ENCODE data around the gene MAP3K3. TPM values are rescaled to one million over a fixed set of nuclear protein-coding genes. Genes with fewer than 3 reads are reported as not detected.

Gene MAP3K3
- total and polyA plus RNA-seq, 2 experiments from 2014 or later: 6.1 to 24.6 TPM

DNA sequence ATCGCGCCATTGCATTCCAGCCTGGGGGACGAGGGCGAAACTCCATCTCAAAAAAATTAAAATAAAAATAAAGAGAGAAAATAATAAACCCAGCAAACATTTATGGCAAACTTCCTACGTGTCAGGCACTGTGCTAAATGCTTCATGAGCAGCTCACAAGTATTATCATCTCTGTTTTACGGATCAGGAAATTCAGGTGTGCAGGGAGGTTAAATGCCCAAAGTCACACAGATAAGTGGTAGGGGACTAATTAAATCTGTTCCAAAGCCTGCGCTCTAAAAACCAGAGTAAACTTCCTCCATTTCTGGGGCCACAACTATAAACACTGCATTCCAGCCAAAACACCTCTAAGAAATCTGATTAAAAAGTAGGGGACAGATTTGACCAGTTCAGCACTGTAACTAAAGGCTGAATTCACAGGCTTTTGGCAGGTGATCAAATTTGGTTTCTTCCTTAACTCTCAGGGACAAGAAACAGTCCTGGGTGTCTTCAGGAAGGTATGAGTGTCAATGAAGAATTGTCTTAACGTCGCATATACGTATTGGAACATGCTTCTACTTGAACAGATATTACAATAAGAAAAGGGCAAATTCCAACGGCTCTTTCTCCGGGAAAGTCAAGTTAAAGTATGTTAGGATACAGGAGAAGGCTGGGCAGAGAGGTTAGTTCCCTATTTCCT, 118.4 kb downstream of the MAP3K3 start (continued):
- TF ChIP-seq, protein P1, sequence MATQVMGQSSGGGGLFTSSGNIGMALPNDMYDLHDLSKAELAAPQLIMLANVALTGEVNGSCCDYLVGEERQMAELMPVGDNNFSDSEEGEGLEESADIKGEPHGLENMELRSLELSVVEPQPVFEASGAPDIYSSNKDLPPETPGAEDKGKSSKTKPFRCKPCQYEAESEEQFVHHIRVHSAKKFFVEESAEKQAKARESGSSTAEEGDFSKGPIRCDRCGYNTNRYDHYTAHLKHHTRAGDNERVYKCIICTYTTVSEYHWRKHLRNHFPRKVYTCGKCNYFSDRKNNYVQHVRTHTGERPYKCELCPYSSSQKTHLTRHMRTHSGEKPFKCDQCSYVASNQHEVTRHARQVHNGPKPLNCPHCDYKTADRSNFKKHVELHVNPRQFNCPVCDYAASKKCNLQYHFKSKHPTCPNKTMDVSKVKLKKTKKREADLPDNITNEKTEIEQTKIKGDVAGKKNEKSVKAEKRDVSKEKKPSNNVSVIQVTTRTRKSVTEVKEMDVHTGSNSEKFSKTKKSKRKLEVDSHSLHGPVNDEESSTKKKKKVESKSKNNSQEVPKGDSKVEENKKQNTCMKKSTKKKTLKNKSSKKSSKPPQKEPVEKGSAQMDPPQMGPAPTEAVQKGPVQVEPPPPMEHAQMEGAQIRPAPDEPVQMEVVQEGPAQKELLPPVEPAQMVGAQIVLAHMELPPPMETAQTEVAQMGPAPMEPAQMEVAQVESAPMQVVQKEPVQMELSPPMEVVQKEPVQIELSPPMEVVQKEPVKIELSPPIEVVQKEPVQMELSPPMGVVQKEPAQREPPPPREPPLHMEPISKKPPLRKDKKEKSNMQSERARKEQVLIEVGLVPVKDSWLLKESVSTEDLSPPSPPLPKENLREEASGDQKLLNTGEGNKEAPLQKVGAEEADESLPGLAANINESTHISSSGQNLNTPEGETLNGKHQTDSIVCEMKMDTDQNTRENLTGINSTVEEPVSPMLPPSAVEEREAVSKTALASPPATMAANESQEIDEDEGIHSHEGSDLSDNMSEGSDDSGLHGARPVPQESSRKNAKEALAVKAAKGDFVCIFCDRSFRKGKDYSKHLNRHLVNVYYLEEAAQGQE (IDR thresholded peaks at IDR 0.05; ENCODE audit: unreplicated experiment): no peak
- TF ChIP-seq POLR2AphosphoS5 (IDR thresholded peaks at IDR 0.05; ENCODE audit: low read depth): no peak
- TF ChIP-seq EZH2 (IDR thresholded peaks at IDR 0.05; ENCODE audit: low read depth, unreplicated experiment): no peak
- no peak for TF ChIP-seq CREB1 (CRISPR knock-in tag; IDR thresholded peaks at IDR 0.05; ENCODE audit: low read depth)
- TF ChIP-seq STAT1 (IDR thresholded peaks at IDR 0.05; ENCODE audit: unreplicated experiment): no peak
- no peak for TF ChIP-seq ZNF114 (CRISPR knock-in tag; IDR thresholded peaks at IDR 0.05)
- TF ChIP-seq, protein P2, sequence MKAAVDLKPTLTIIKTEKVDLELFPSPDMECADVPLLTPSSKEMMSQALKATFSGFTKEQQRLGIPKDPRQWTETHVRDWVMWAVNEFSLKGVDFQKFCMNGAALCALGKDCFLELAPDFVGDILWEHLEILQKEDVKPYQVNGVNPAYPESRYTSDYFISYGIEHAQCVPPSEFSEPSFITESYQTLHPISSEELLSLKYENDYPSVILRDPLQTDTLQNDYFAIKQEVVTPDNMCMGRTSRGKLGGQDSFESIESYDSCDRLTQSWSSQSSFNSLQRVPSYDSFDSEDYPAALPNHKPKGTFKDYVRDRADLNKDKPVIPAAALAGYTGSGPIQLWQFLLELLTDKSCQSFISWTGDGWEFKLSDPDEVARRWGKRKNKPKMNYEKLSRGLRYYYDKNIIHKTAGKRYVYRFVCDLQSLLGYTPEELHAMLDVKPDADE (IDR thresholded peaks at IDR 0.05): no peak
- TF ChIP-seq NANOG (IDR thresholded peaks at IDR 0.05; ENCODE audit: borderline replicate concordance): no peak

DNA sequence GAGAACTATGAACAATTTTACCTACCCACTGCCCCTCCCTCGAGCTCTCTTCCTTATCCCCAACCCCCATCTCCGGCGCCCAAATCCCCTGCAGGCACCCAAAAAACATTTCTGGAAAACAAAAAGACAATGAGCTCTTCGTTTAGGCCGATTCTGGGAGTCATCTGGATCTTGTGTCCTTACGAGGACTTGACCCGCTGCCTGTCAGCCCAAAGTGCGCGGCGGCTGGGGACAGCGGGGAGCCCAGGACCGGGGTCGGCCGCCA, 118.9 kb downstream of the MAP3K3 start:
- peaks cover 12% of the 10 kb centered on the region for H3K27me3 Mint-ChIP-seq (ENCODE audit: insufficient read depth, low read depth, poor library complexity)

More for the DNA sequence above, 118.9 kb downstream of the MAP3K3 start:
- Histone ChIP-seq H3K27me3 (ENCODE audit: insufficient read depth) (no peaks in the 10 kb centered on the region), H4K20me1 (replicated peaks; ENCODE audit: insufficient read depth) (no peaks in the 10 kb centered on the region), H3K9me2 (ENCODE audit: insufficient read depth) (no peaks in the 10 kb centered on the region), H3K36me3 (ENCODE audit: insufficient read depth) (peaks cover 5% of the 10 kb centered on the region; the same call in 1 of the 2 replicates), H3K79me2 (replicated peaks; ENCODE audit: insufficient read depth) (peaks cover 10% of the 10 kb centered on the region), H3F3A (replicated peaks; ENCODE audit: low read depth) (peaks cover 19% of the 10 kb centered on the region), H3K4me2 (peak overlapping the region; percentile 96), H2AFZ (peak overlapping the region; percentile 90), H3K27ac (ENCODE audit: low read depth) (peak overlapping the region; percentile 95), H3K4me3 (peak overlapping the region; percentile 88), H3K4me1 (ENCODE audit: insufficient read depth) (peaks cover 9% of the 10 kb centered on the region; the same call in 1 of the 2 replicates)
- Mint-ChIP-seq H3K9me3 (no peaks in the 10 kb centered on the region), H3K4me3 (peak overlapping the region; percentile 95), H3K4me1 (peaks cover 10% of the 10 kb centered on the region; the same call in 2 of the 3 replicates), H3K27ac (peak overlapping the region; percentile 87), H3K36me3 (ENCODE audit: low read depth) (peaks cover 7% of the 10 kb centered on the region; the same call in 2 of the 3 replicates)
- TF ChIP-seq EZH2phosphoT487 (IDR thresholded peaks at IDR 0.05; ENCODE audit: unreplicated experiment): no peak
- TF ChIP-seq, protein P3, sequence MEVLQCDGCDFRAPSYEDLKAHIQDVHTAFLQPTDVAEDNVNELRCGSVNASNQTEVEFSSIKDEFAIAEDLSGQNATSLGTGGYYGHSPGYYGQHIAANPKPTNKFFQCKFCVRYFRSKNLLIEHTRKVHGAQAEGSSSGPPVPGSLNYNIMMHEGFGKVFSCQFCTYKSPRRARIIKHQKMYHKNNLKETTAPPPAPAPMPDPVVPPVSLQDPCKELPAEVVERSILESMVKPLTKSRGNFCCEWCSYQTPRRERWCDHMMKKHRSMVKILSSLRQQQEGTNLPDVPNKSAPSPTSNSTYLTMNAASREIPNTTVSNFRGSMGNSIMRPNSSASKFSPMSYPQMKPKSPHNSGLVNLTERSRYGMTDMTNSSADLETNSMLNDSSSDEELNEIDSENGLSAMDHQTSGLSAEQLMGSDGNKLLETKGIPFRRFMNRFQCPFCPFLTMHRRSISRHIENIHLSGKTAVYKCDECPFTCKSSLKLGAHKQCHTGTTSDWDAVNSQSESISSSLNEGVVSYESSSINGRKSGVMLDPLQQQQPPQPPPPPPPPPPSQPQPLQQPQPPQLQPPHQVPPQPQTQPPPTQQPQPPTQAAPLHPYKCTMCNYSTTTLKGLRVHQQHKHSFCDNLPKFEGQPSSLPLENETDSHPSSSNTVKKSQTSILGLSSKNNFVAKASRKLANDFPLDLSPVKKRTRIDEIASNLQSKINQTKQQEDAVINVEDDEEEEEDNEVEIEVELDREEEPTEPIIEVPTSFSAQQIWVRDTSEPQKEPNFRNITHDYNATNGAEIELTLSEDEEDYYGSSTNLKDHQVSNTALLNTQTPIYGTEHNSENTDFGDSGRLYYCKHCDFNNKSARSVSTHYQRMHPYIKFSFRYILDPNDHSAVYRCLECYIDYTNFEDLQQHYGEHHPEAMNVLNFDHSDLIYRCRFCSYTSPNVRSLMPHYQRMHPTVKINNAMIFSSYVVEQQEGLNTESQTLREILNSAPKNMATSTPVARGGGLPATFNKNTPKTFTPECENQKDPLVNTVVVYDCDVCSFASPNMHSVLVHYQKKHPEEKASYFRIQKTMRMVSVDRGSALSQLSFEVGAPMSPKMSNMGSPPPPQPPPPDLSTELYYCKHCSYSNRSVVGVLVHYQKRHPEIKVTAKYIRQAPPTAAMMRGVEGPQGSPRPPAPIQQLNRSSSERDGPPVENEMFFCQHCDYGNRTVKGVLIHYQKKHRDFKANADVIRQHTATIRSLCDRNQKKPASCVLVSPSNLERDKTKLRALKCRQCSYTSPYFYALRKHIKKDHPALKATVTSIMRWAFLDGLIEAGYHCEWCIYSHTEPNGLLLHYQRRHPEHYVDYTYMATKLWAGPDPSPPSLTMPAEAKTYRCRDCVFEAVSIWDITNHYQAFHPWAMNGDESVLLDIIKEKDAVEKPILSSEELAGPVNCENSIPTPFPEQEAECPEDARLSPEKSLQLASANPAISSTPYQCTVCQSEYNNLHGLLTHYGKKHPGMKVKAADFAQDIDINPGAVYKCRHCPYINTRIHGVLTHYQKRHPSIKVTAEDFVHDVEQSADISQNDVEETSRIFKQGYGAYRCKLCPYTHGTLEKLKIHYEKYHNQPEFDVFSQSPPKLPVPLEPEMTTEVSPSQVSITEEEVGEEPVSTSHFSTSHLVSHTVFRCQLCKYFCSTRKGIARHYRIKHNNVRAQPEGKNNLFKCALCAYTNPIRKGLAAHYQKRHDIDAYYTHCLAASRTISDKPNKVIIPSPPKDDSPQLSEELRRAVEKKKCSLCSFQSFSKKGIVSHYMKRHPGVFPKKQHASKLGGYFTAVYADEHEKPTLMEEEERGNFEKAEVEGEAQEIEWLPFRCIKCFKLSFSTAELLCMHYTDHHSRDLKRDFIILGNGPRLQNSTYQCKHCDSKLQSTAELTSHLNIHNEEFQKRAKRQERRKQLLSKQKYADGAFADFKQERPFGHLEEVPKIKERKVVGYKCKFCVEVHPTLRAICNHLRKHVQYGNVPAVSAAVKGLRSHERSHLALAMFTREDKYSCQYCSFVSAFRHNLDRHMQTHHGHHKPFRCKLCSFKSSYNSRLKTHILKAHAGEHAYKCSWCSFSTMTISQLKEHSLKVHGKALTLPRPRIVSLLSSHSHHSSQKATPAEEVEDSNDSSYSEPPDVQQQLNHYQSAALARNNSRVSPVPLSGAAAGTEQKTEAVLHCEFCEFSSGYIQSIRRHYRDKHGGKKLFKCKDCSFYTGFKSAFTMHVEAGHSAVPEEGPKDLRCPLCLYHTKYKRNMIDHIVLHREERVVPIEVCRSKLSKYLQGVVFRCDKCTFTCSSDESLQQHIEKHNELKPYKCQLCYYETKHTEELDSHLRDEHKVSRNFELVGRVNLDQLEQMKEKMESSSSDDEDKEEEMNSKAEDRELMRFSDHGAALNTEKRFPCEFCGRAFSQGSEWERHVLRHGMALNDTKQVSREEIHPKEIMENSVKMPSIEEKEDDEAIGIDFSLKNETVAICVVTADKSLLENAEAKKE (CRISPR knock-in tag; IDR thresholded peaks at IDR 0.05): no peak
- TF ChIP-seq STAT1 (IDR thresholded peaks at IDR 0.05; ENCODE audit: unreplicated experiment): no peak
- ATAC-seq: no peak; the same call in 2 of the 3 replicates
- DNase-seq (ENCODE audit: low spot score): no peak
